Dendritic cell treated with granulocyte-macrophage colony-stimulating factor and Interleukin-4, amounts not matched to agents 40 ng/mL and 50 ng/mL, for 4 days (primary cell): Measurements from ENCODE around the gene NAGS.
"Not testable (repeated sequence)": the region's sequence is repeated elsewhere in the genome, so short reads cannot be mapped to it uniquely, and the experiment has no call there.

Experiments
- H3K27ac Mint-ChIP-seq: one replicate; pipeline ENCODE4 v1.8.0; 2022; ENCODE audit warnings: mild to moderate bottlenecking, mixed read lengths
- H3K27me3 Mint-ChIP-seq: one replicate; pipeline ENCODE4 v1.8.0; 2022; ENCODE audit warnings: mild to moderate bottlenecking, mixed read lengths
- H3K36me3 Mint-ChIP-seq: one replicate; pipeline ENCODE4 v1.8.0; 2022; ENCODE audit warnings: low read depth, mixed read lengths
- H3K4me1 Mint-ChIP-seq: one replicate; pipeline ENCODE4 v1.8.0; 2022; ENCODE audit warnings: low read depth, mixed read lengths
- H3K4me3 Mint-ChIP-seq: one replicate; pipeline ENCODE4 v1.8.0; 2022; ENCODE audit warnings: mild to moderate bottlenecking, moderate library complexity, mixed read lengths
- H3K9me3 Mint-ChIP-seq: one replicate; pipeline ENCODE4 v1.8.0; 2022; ENCODE audit warnings: mixed read lengths
- intact Hi-C: fragments of 100-400 bp; cut with micrococcal nuclease; formaldehyde crosslinking; loops from one replicate; pipeline ENCODE4 v1.15.0; 2022

The NAGS gene

GRCh38 chr17:44004077-44004760 lies at the start of gene NAGS:
Gene NAGS, plus strand, starts transcription at chr17:44004622. Its CDS starts 42 bp downstream, at chr17:44004664.
- Mint-ChIP-seq H3K36me3 (peaks cover 13% of the 10 kb centered on the region), H3K27me3 (peaks cover 63% of the 10 kb centered on the region), H3K4me3 (peak within 1 kb of the TSS; percentile 58), H3K9me3 (no peaks in the 10 kb centered on the region), H3K4me1 (peaks cover 47% of the 10 kb centered on the region), H3K27ac (peak within 1 kb of the TSS; percentile 43)
- intact Hi-C loops = no loop called here

- no peaks in the 10 kb centered on the region for H3K36me3 Mint-ChIP-seq
- no peak overlapping the region for H3K27ac Mint-ChIP-seq
- H3K4me3 Mint-ChIP-seq = no peak overlapping the region
- H3K27me3 Mint-ChIP-seq = peaks cover 52% of the 10 kb centered on the region
- no peaks in the 10 kb centered on the region for H3K9me3 Mint-ChIP-seq
- H3K4me1 Mint-ChIP-seq = peaks cover 9% of the 10 kb centered on the region
- intact Hi-C loops = no loop called here
Measured at GRCh38 chr17:43956222-43956621, 48.2 kb upstream of the NAGS start.

- Mint-ChIP-seq H3K27ac (no peak overlapping the region), H3K4me1 (no peaks in the 10 kb centered on the region), H3K4me3 (no peak overlapping the region), H3K36me3 (no peaks in the 10 kb centered on the region), H3K27me3 (peaks cover 42% of the 10 kb centered on the region), H3K9me3 (no peaks in the 10 kb centered on the region)
- intact Hi-C loops = no loop called here
Measured at GRCh38 chr17:43958748-43959352, 45.6 kb upstream of the NAGS start.

- H3K36me3 Mint-ChIP-seq, H3K4me3 Mint-ChIP-seq, H3K4me1 Mint-ChIP-seq, H3K9me3 Mint-ChIP-seq, intact Hi-C loops, H3K27ac Mint-ChIP-seq: not testable (repeated sequence)
- peaks cover 22% of the 10 kb centered on the region for H3K27me3 Mint-ChIP-seq
Measured at GRCh38 chr17:43961292-43961691, 43.1 kb upstream of the NAGS start.

GRCh38 chr17:43961954-43962353 lies 42.5 kb upstream of the NAGS start:
- no peaks in the 10 kb centered on the region for H3K36me3 Mint-ChIP-seq
- H3K4me1 Mint-ChIP-seq = no peaks in the 10 kb centered on the region
- no peak overlapping the region for H3K27ac Mint-ChIP-seq
- no peaks in the 10 kb centered on the region for H3K9me3 Mint-ChIP-seq
- no peak overlapping the region for H3K4me3 Mint-ChIP-seq
- intact Hi-C loops = no loop called here
- peaks cover 26% of the 10 kb centered on the region for H3K27me3 Mint-ChIP-seq

GRCh38 chr17:43962479-43962878 lies 41.9 kb upstream of the NAGS start:
- Mint-ChIP-seq H3K36me3 (no peaks in the 10 kb centered on the region), H3K9me3 (no peaks in the 10 kb centered on the region), H3K4me3 (no peak overlapping the region), H3K27ac (no peak overlapping the region), H3K4me1 (no peaks in the 10 kb centered on the region), H3K27me3 (peaks cover 29% of the 10 kb centered on the region)
- intact Hi-C loops = no loop called here

GRCh38 chr17:43966276-43966675 lies 38.1 kb upstream of the NAGS start:
- intact Hi-C loops = no loop called here
- Mint-ChIP-seq H3K9me3 (no peaks in the 10 kb centered on the region), H3K4me3 (no peak overlapping the region), H3K27ac (no peak overlapping the region), H3K4me1 (no peaks in the 10 kb centered on the region), H3K27me3 (peaks cover 27% of the 10 kb centered on the region), H3K36me3 (no peaks in the 10 kb centered on the region)

GRCh38 chr17:43967251-43967875 lies 37.1 kb upstream of the NAGS start:
- H3K27me3 Mint-ChIP-seq = peaks cover 26% of the 10 kb centered on the region
- H3K36me3 Mint-ChIP-seq = no peaks in the 10 kb centered on the region
- H3K9me3 Mint-ChIP-seq = no peaks in the 10 kb centered on the region
- intact Hi-C loops = no loop called here
- no peaks in the 10 kb centered on the region for H3K4me1 Mint-ChIP-seq
- H3K27ac Mint-ChIP-seq = no peak overlapping the region
- no peak overlapping the region for H3K4me3 Mint-ChIP-seq

- H3K4me3 Mint-ChIP-seq = no peak overlapping the region
- no peaks in the 10 kb centered on the region for H3K36me3 Mint-ChIP-seq
- no peaks in the 10 kb centered on the region for H3K9me3 Mint-ChIP-seq
- intact Hi-C loops = no loop called here
- peaks cover 21% of the 10 kb centered on the region for H3K27me3 Mint-ChIP-seq
- H3K27ac Mint-ChIP-seq = no peak overlapping the region
- no peaks in the 10 kb centered on the region for H3K4me1 Mint-ChIP-seq
Measured at GRCh38 chr17:43970366-43970765, 34.1 kb upstream of the NAGS start.

- H3K9me3 Mint-ChIP-seq, H3K27ac Mint-ChIP-seq, H3K4me1 Mint-ChIP-seq, H3K36me3 Mint-ChIP-seq, H3K4me3 Mint-ChIP-seq, intact Hi-C loops: not testable (repeated sequence)
- H3K27me3 Mint-ChIP-seq = peaks cover 21% of the 10 kb centered on the region
Measured at GRCh38 chr17:43971436-43971835, 33.0 kb upstream of the NAGS start.

GRCh38 chr17:43972444-43973212 lies 31.8 kb upstream of the NAGS start:
- intact Hi-C loops, H3K36me3 Mint-ChIP-seq, H3K27ac Mint-ChIP-seq, H3K4me1 Mint-ChIP-seq, H3K9me3 Mint-ChIP-seq, H3K4me3 Mint-ChIP-seq: not testable (repeated sequence)
- H3K27me3 Mint-ChIP-seq = peaks cover 19% of the 10 kb centered on the region

- Mint-ChIP-seq H3K4me1 (no peaks in the 10 kb centered on the region), H3K9me3 (no peaks in the 10 kb centered on the region), H3K27ac (no peak overlapping the region), H3K4me3 (no peak overlapping the region), H3K27me3 (peaks cover 23% of the 10 kb centered on the region), H3K36me3 (no peaks in the 10 kb centered on the region)
- intact Hi-C loops = no loop called here
Measured at GRCh38 chr17:43974382-43975266, 29.8 kb upstream of the NAGS start.

- peaks cover 31% of the 10 kb centered on the region for H3K27me3 Mint-ChIP-seq
- H3K36me3 Mint-ChIP-seq = no peaks in the 10 kb centered on the region
- no peaks in the 10 kb centered on the region for H3K4me1 Mint-ChIP-seq
- H3K27ac Mint-ChIP-seq = no peak overlapping the region
- intact Hi-C loops = no loop called here
- no peaks in the 10 kb centered on the region for H3K9me3 Mint-ChIP-seq
- H3K4me3 Mint-ChIP-seq = no peak overlapping the region
Measured at GRCh38 chr17:43975898-43976297, 28.5 kb upstream of the NAGS start.
